ENCODE data around the gene CLTA.

- TF ChIP-seq CTCF (IDR thresholded peaks at IDR 0.05) (no peak), POLR2A (IDR thresholded peaks at IDR 0.05) (no peak)
These were observed 27.3 kb downstream of the CLTA start for GRCh38 chr9:36218011-36218410.
